CD4-positive, alpha-beta T cell (primary cell): Measurements from ENCODE around the gene MICAL3. TPM values are rescaled to one million over a fixed set of nuclear protein-coding genes. Genes with fewer than 3 reads are reported as not detected.
"Not testable (repeated sequence)": the region's sequence is repeated elsewhere in the genome, so short reads cannot be mapped to it uniquely, and the experiment has no call there.

ENCODE experiments used
- ATAC-seq: fragments of 200-7000 bp; cut with Tn5 transposase; one replicate; pipeline ENCODE4 v1.10.0; 2022; ENCODE audit warnings: mild to moderate bottlenecking; ENCODE audit not compliant: poor library complexity
- CTCF ChIA-PET: fragments of 350-600 bp; sonication (Branson Sonifier 250); formaldehyde crosslinking; loops from one replicate; lab custom pipeline; 2021; ENCODE audit warnings: antibody characterized with exemption, inconsistent platforms; lab: Charles Lee
- POLR2A ChIA-PET: fragments of 350-600 bp; sonication (Branson Sonifier 250); formaldehyde crosslinking; loops from one replicate; lab custom pipeline; 2021; ENCODE audit warnings: antibody characterized with exemption, inconsistent platforms; lab: Charles Lee
- DNase-seq, 14 experiments: peaks; one replicate each; pipeline ENCODE4 v3.0.0-alpha.2; 2013 to 2020; ENCODE audit warnings: mixed read lengths in 2 of 14
- H3K27ac ChIP-seq, 2 donors: one replicate each; pipeline versions ENCODE4 v1.5.1 to v1.7.0; 2013; ENCODE audit warnings: low read length in 2 of 2, low read depth in 1 of 2, mild to moderate bottlenecking in 1 of 2
- H3K27me3 ChIP-seq, 2 experiments: 1 replicate in 1 of 2; 2 replicates in 1 of 2; pipeline versions ENCODE4 v1.6.1 to v1.7.0; 2013; ENCODE audit warnings: low read length in 2 of 2, control low read depth in 1 of 2, mild to moderate bottlenecking in 1 of 2, moderate library complexity in 1 of 2; ENCODE audit not compliant: insufficient read depth in 2 of 2, control insufficient read depth in 1 of 2
- H3K36me3 ChIP-seq: one replicate; pipeline ENCODE4 v1.6.1; 2013; ENCODE audit warnings: low read length, control low read depth; ENCODE audit not compliant: insufficient read depth
- H3K4me1 ChIP-seq: one replicate; pipeline ENCODE4 v1.6.1; 2013; ENCODE audit warnings: low read length, control low read depth; ENCODE audit not compliant: insufficient read depth
- H3K4me3 ChIP-seq: one replicate; pipeline ENCODE4 v1.5.1; 2013; ENCODE audit warnings: mild to moderate bottlenecking, low read length, moderate library complexity
- H3K9me3 ChIP-seq, 2 experiments: 1 replicate in 1 of 2; 2 replicates in 1 of 2; pipeline versions ENCODE4 v1.6.1 to v1.7.0; 2013; ENCODE audit warnings: low read length in 2 of 2, mild to moderate bottlenecking in 2 of 2, control low read depth in 1 of 2, moderate library complexity in 1 of 2; ENCODE audit not compliant: control insufficient read depth in 1 of 2, insufficient read depth in 1 of 2
- H3K27ac Mint-ChIP-seq: one replicate; pipeline ENCODE4 v1.8.0; 2020; ENCODE audit warnings: mixed read lengths
- H3K27me3 Mint-ChIP-seq: one replicate; pipeline ENCODE4 v1.8.0; 2021; ENCODE audit warnings: mixed read lengths
- H3K36me3 Mint-ChIP-seq: one replicate; pipeline ENCODE4 v1.8.0; 2021; ENCODE audit warnings: low read depth, mixed read lengths
- H3K4me1 Mint-ChIP-seq: one replicate; pipeline ENCODE4 v1.8.0; 2021; ENCODE audit warnings: low read depth, mixed read lengths
- H3K4me3 Mint-ChIP-seq: one replicate; pipeline ENCODE4 v1.8.0; 2020; ENCODE audit warnings: mild to moderate bottlenecking, mixed read lengths
- H3K9me3 Mint-ChIP-seq: one replicate; pipeline ENCODE4 v1.8.0; 2020; ENCODE audit warnings: mixed read lengths
- CTCF ChIP-seq: fragments of 200-600 bp; IDR thresholded peaks from one replicate; pipeline ENCODE4 v1.8.0; 2022; ENCODE audit warnings: antibody characterized with exemption, mild to moderate bottlenecking
- intact Hi-C, 2 experiments: fragments of 100-400 bp; cut with DNase I in 1 of 2; cut with micrococcal nuclease in 1 of 2; formaldehyde crosslinking; loops; one replicate each; pipeline versions ENCODE4 v1.15.1 to v1.9.0; 2023 to 2025; cut with DNase I, micrococcal nuclease
- total RNA-seq, 174 experiments: library from RNA in 2 of 174; stranded (reverse) in 2 of 174; gene quantifications; one replicate each; pipeline ENCODE4 v1.2.3 and lab custom pipeline; 2021 to 2026

Gene MICAL3
- total RNA-seq, 2 experiments from 2014 or later = 9.4 to 9.9 TPM

GRCh38 chr22:17878941-17879340 lies 145.4 kb downstream of the MICAL3 start:
- no peaks in the 10 kb centered on the region for H3K4me1 Mint-ChIP-seq
- ATAC-seq = no peak
- Histone ChIP-seq H3K36me3 (peaks cover 28% of the 10 kb centered on the region), H3K27me3 (no peaks in the 10 kb centered on the region), H3K4me1 (no peaks in the 10 kb centered on the region), H3K27ac (no peak overlapping the region), H3K9me3 (no peaks in the 10 kb centered on the region), H3K4me3 (no peak overlapping the region)
- no peaks in the 10 kb centered on the region for H3K27me3 Mint-ChIP-seq
- no peak overlapping the region for H3K4me3 Mint-ChIP-seq
- ChIA-PET POLR2A (no interaction called here), CTCF (no interaction called here)
- TF ChIP-seq CTCF = no peak
- H3K36me3 Mint-ChIP-seq = peaks cover 17% of the 10 kb centered on the region
- DNase-seq = no peak
- no peak overlapping the region for H3K27ac Mint-ChIP-seq
- intact Hi-C loops = no loop called here
- H3K9me3 Mint-ChIP-seq = no peaks in the 10 kb centered on the region

- no peaks in the 10 kb centered on the region for H3K4me1 ChIP-seq
- Mint-ChIP-seq H3K36me3 (peaks cover 17% of the 10 kb centered on the region), H3K4me3 (no peak overlapping the region), H3K27me3 (no peaks in the 10 kb centered on the region), H3K4me1 (no peaks in the 10 kb centered on the region), H3K9me3 (no peaks in the 10 kb centered on the region), H3K27ac (no peak overlapping the region)
- H3K9me3 ChIP-seq = no peaks in the 10 kb centered on the region
- no peak for TF ChIP-seq CTCF
- no peak overlapping the region for H3K4me3 ChIP-seq
- POLR2A ChIA-PET = no interaction called here
- H3K36me3 ChIP-seq = peaks cover 24% of the 10 kb centered on the region
- H3K27me3 ChIP-seq = no peaks in the 10 kb centered on the region
- intact Hi-C loops = no loop called here
- no peak for DNase-seq
- CTCF ChIA-PET = no interaction called here
- ATAC-seq = no peak
- H3K27ac ChIP-seq = no peak overlapping the region
These were observed 146.1 kb downstream of the MICAL3 start for GRCh38 chr22:17878186-17878694.

- H3K27ac Mint-ChIP-seq = not testable (repeated sequence)
These were observed 147.2 kb downstream of the MICAL3 start for GRCh38 chr22:17876878-17877855.

More at GRCh38 chr22:17876878-17877855, 147.2 kb downstream of the MICAL3 start:
- H3K4me1 Mint-ChIP-seq, DNase-seq, CTCF ChIA-PET, H3K4me3 Mint-ChIP-seq, H3K27ac ChIP-seq, ATAC-seq, H3K27me3 Mint-ChIP-seq, H3K9me3 Mint-ChIP-seq, H3K9me3 ChIP-seq, H3K4me3 ChIP-seq, intact Hi-C loops, H3K27me3 ChIP-seq, H3K4me1 ChIP-seq, POLR2A ChIA-PET: not testable (repeated sequence)
- H3K36me3 ChIP-seq = peaks cover 24% of the 10 kb centered on the region
- peaks cover 12% of the 10 kb centered on the region for H3K36me3 Mint-ChIP-seq
